Activated naive CD4-positive, alpha-beta T cell treated with anti-CD3 and anti-CD28 coated beads, Interleukin-2, amount 50 U/mL, for 16 hours (primary cell): ENCODE data around the gene VMO1.
"Not testable (repeated sequence)": the region's sequence is repeated elsewhere in the genome, so short reads cannot be mapped to it uniquely, and the experiment has no call there.

ENCODE experiments used
- DNase-seq: peaks from one replicate; pipeline ENCODE4 v3.0.0-alpha.2; 2020

Gene VMO1, protein sequence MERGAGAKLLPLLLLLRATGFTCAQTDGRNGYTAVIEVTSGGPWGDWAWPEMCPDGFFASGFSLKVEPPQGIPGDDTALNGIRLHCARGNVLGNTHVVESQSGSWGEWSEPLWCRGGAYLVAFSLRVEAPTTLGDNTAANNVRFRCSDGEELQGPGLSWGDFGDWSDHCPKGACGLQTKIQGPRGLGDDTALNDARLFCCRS

DNA sequence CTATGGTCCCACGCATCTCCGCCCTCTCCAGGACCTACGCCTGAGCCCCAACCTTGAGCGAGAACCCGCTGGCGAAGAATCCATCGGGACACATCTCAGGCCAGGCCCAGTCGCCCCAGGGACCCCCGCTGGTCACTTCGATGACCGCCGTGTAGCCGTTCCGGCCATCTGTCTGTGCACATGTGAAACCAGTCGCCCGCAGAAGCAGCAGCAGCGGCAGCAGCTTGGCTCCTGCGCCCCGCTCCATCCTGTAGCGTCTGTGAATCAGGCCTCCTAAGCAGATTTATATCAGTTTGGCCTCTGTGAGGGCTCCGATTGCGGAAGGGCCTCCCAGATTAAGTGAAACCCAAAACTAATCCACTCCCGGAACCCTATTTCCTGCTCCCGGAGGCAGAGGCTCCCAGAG is at the start of gene VMO1:
VMO1 (minus strand) TSS at position 259 of the 406 bp plus-strand sequence; CDS start at position 247, 12 bp downstream.
- no peak for DNase-seq

DNA sequence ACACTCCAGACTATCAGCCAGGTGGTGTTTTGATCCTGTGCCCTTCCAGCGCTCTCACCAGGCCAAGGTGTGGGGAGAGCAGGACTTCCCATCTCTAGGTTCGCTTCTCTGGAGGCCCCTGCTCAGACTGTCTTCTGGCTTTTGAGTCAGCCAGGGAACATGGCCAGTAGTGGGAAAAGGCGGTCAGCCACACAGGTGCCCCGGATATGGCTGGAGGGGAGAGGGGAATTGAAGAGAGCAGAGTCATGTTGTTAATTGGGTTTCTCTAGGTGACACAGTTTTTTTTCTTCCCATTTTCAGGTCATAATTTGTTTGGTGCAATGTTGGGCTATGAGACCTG is 48.5 kb upstream of the VMO1 start:
- no peak for DNase-seq

DNA sequence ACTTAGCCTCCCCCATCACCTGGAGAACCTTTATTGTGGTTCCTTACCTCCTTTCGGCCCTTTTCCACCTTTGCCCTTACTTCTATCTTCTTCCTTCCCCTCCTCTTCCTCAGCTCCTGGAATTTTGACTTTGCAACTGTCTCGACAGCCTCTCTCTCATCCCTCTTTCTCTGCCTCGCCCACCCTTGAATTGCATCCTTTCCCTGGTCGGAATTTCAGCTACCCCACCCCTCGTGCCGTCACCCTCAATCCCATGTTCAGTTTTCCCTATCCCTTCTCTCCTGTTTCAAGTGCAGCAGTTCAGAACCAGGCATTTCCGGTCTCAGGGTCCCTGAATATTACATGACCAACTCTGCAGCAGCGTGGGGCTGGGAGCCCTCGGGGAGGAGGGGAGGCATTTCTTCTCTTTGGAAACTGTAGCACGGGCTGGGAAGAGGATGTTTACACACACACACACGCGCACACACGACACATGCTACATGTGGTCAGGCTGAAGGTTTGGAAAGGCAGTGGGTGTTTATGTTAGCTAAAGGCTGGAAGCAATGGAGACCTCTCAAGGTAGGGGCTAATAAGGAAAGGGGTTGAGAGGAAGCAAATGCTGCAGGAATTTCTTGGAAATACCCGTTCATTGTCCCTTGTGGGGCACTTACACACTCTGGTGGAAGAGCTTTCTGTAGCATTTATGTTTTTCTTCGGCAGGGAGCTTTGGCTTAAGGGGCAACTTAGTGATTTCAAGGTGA is 47.9 kb upstream of the VMO1 start:
- no peak for DNase-seq

DNA sequence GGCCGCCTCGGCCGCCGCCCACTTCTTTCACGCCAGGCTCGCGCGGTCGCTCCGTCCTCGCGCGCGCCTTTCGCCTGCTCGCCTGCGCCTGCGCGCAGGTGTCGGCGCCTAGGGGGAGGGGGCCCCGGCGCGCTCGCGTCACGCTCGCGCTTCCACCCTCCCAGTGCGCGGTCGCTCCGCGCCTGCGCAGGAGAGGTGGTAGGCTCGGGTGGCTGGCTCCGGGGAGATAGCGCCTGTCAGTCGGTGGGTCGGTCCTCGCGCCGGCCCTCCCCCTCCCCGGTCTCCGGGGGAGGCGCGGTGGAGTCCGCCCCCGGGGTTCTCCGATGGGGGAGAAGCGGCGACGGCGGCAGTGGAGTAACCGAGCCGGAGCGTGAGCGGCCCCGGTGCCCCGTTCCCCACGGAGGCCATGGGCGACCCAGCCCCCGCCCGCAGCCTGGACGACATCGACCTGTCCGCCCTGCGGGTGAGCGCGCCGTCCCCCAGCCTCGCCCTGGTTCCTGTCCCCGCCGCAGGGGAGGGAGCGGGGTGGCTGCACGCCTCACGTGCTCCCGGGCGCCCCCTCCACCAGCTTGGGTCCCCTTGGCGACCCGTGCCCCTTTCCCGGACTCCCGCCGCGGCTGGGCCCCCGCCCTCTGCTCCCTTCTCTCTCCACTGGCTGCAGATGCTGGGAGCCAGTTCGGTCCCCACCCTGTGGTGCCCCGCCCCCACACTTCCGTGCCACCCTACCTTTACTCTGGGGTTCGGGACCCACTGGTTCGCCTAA is 47.2 kb upstream of the VMO1 start, which contains the start of gene MINK1:
MINK1 (plus strand) TSS at position 163 of the 763 bp plus-strand sequence; CDS start at position 407, 244 bp downstream.
- DNase-seq, result peak; percentile 88

DNA sequence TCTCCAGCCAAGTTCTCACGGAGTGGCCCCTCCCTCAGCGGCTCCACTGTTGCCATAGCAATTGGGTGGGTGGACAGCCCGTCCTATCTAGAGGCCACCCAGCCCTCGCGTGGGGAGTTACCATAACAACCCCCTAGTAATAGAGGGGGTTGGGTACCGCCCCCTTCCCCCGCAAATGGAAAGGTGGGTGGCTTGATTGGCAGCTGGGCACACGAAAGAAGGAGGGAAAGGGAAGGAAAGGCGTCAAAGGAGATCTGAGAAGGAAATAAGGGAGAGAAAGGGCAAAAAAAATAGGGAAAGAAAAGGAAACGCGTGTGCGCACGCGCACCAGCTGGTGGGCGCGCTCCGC is 46.6 kb upstream of the VMO1 start:
- DNase-seq, result not testable (repeated sequence)

GRCh38 chr17:4827399-4827798 is 41.2 kb upstream of the VMO1 start:
- no peak for DNase-seq

DNA sequence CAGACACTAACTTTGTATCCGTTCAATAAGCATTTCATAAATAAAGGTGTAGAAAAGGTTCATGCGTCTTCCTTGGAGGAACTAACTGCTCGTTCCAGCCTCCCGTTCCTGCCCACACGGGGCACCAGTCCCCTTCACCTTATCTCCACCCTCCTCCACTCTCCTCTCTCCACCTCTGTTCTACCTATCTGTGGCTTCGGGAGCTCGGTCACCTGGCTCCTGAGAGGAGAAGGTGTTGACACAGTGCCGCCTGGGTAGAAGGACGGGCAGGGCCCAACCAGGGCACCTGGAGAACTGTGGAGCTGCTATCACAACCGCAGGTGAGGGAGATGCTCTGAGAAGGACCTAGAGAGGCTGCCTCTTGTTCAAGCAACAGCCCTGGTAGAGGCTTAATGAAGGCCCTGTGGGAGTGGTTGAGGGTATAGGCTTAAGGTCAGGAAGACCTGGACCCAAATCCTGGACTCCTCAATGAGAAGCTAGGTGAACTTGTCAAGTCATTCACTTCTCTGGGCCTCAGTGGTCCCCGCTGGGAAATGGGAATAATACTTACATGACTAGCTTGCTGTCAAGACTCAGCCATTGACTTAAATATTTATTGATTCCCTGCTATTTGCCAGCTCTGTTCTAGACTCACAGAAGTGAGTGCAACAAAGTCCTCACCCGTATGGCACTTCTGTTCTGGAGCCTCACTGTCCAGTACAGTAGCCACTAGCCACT is 37.4 kb upstream of the VMO1 start:
- no peak for DNase-seq

- no peak for DNase-seq
Measured at GRCh38 chr17:4822835-4823234, 36.7 kb upstream of the VMO1 start.

DNA sequence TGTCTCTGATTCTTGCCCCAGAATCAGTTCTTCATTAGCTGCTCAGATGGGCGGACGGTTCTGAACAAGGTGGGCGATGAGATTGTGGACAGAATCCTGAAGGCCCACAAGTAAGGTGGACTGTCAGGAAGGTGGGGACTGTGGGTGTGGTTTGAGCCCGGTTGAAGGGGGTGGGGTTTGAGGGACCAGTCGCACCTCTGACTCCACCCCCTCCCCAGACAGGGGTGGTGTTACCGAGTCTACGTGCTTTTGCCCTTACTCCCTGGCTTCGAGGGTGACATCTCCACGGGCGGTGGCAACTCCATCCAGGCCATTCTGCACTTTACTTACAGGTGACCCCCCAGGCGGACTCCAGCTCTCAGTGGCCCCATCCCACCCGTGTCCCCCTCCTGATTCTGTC is 32.1 kb upstream of the VMO1 start:
- no peak for DNase-seq

DNA sequence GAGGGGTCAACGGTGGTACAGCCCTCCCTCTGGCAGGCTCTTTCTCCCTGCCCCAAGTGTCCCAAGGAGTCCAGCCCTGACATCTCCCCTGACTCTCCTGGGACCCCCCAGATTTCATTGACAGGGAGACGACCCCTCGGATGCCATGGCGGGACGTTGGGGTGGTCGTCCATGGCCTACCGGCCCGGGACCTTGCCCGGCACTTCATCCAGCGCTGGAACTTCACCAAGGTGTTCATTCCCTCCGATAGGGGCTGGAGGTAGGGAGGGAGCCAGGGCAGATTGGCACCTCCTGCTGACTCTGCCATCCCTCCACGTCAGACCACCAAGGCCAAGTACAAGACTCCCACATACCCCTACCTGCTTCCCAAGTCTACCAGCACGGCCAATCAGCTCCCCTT is 30.7 kb upstream of the VMO1 start:
- DNase-seq, result no peak

GRCh38 chr17:4815043-4815675 is 29.0 kb upstream of the VMO1 start:
- no peak for DNase-seq

GRCh38 chr17:4812690-4813089 is 26.5 kb upstream of the VMO1 start:
- DNase-seq, result no peak

GRCh38 chr17:4811471-4811870 is 25.3 kb upstream of the VMO1 start:
- no peak for DNase-seq

DNA sequence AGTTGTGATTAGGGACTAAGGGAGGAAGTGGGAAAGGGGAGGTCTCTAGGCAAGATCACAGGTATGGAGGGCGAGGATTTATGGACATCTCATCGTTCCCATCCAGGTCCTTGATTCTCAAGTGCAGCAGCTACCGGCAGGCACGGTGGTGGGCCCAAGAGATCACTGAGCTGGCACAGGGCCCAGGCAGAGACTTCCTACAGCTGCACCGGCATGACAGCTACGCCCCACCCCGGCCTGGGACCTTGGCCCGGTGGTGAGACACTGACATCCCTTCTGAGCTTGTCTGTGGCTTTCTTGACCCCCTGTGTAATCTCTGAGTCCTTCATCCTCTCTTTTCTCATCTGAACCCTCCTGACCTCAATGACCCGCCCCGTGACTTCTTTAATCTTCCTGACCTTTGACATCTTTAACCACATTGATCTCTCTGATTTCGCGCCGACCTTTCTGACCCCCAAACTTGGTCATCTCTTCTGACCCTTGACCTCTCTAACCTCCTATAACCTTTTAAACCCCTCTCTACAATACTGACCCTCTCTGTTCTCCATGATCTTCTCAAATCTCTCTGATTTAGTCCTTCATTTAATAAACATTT is 24.6 kb upstream of the VMO1 start:
- DNase-seq, result no peak

- no peak for DNase-seq
Measured at GRCh38 chr17:4808378-4808767, 22.2 kb upstream of the VMO1 start.

- no peak for DNase-seq
Measured at GRCh38 chr17:4807605-4808377, 21.6 kb upstream of the VMO1 start.

- peak; percentile 87 for DNase-seq
Measured at GRCh38 chr17:4806777-4807604, 20.8 kb upstream of the VMO1 start, which contains the start of gene PLD2. PLD2 (plus strand) TSS chr17:4807152; CDS start chr17:4807773, 621 bp downstream.

DNA sequence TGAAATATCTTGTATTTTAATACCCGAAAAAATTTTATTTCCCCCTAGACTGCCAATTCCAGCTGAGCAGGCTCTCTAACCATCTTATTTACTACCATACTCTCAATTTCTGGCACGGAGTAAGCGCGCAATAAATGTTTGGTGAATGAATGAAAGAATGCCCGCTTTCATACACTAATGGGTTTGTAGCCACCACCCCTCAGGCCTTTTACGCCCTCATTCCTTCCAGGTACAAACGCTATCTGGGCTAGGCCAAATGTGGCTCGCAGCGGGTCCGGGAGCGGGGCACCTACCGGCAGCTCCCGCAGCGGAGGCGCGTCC is 20.3 kb upstream of the VMO1 start:
- DNase-seq, result no peak

DNA sequence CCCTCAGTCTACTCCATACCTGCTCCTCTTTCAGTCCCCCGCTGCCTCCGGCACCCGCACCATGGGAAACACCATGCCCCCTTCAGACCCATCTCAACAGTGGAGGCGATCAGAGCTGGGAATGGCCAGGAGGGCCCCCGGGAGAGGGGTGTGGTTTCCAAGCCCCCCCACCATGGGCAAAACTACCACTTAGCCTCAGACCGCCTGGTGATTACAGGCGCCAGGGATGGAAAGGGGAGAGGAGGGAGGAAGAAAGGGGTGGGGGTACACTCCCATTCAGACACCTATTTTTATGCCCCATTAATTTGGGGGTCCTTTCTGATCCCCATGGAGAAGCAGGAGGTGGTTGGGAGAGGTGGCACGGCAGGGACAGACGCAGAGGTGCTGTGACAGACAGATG is 16.1 kb upstream of the VMO1 start, which contains the start of gene C17orf114:
C17orf114 (minus strand) TSS at position 101 of the 400 bp plus-strand sequence.
- DNase-seq, result no peak

GRCh38 chr17:4800462-4801196 is 14.5 kb upstream of the VMO1 start:
- no peak for DNase-seq
